ENCODE measurements around the gene ABHD17A. TPM values are rescaled to one million over a fixed set of nuclear protein-coding genes. Genes with fewer than 3 reads are reported as not detected.

The ABHD17A gene
- total RNA-seq, 1 experiment from 2014 or later = 47.7 TPM

GRCh38 chr19:1912760-1913505 lies 27.6 kb upstream of the ABHD17A start:
- Mint-ChIP-seq H3K27me3 (ENCODE audit: insufficient read depth, unreplicated experiment) (no peaks in the 10 kb centered on the region), H3K4me3 (ENCODE audit: unreplicated experiment) (no peak overlapping the region), H3K36me3 (ENCODE audit: insufficient read depth, unreplicated experiment) (peaks cover 38% of the 10 kb centered on the region), H3K9me3 (ENCODE audit: unreplicated experiment) (no peaks in the 10 kb centered on the region), H3K4me1 (ENCODE audit: low read depth, unreplicated experiment) (no peaks in the 10 kb centered on the region), H3K27ac (ENCODE audit: unreplicated experiment) (peak overlapping the region; percentile 57)
- H3K4me1 ChIP-seq = peaks cover 4% of the 10 kb centered on the region; the same call in 1 of the 2 replicates
- no peaks in the 10 kb centered on the region for H3K27me3 ChIP-seq (replicated peaks; ENCODE audit: control insufficient read depth, insufficient read depth, low read length)
- CTCF ChIA-PET = no interaction called here
- H3K36me3 ChIP-seq (ENCODE audit: control insufficient read depth, insufficient read depth, low read length) = peaks cover 4% of the 10 kb centered on the region; the same call in 1 of the 2 replicates
- DNase-seq = no peak
- H3K4me3 ChIP-seq (ENCODE audit: low read depth, low read length) = no peak overlapping the region
- intact Hi-C loops (cut with micrococcal nuclease; ENCODE audit: unreplicated experiment) = no loop called here
- no peaks in the 10 kb centered on the region for H3K9me3 ChIP-seq
- no TSS peak for BruUV-seq (replicated peaks)
- POLR2A ChIA-PET = interaction anchor here (0.6 kb wide), 1 partner anchor 50 kb away, joined by 3 read pairs; no protein-coding TSS in a partner anchor
- no peak for TF ChIP-seq CTCF (IDR thresholded peaks at IDR 0.05; ENCODE audit: insufficient read depth in 1 of 2, low read depth in 1 of 2, low read length in 1 of 2, severe bottlenecking in 1 of 2, unreplicated experiment in 1 of 2)

GRCh38 chr19:1911995-1912394 lies 26.7 kb upstream of the ABHD17A start:
- Histone ChIP-seq H3K27me3 (replicated peaks; ENCODE audit: control insufficient read depth, insufficient read depth, low read length) (no peaks in the 10 kb centered on the region), H3K36me3 (ENCODE audit: control insufficient read depth, insufficient read depth, low read length) (peaks cover 4% of the 10 kb centered on the region; the same call in 1 of the 2 replicates), H3K4me1 (peaks cover 13% of the 10 kb centered on the region), H3K4me3 (ENCODE audit: low read depth, low read length) (no peak overlapping the region), H3K9me3 (no peaks in the 10 kb centered on the region)
- Mint-ChIP-seq H3K9me3 (ENCODE audit: unreplicated experiment) (no peaks in the 10 kb centered on the region), H3K27me3 (ENCODE audit: insufficient read depth, unreplicated experiment) (no peaks in the 10 kb centered on the region), H3K27ac (ENCODE audit: unreplicated experiment) (no peak overlapping the region), H3K4me3 (ENCODE audit: unreplicated experiment) (no peak overlapping the region), H3K4me1 (ENCODE audit: low read depth, unreplicated experiment) (no peaks in the 10 kb centered on the region), H3K36me3 (ENCODE audit: insufficient read depth, unreplicated experiment) (peaks cover 40% of the 10 kb centered on the region)
- no peak for DNase-seq
- no TSS peak for BruUV-seq (replicated peaks)
- no peak for TF ChIP-seq CTCF (IDR thresholded peaks at IDR 0.05; ENCODE audit: insufficient read depth in 1 of 2, low read depth in 1 of 2, low read length in 1 of 2, severe bottlenecking in 1 of 2, unreplicated experiment in 1 of 2)
- intact Hi-C loops (cut with micrococcal nuclease; ENCODE audit: unreplicated experiment) = no loop called here
- ChIA-PET POLR2A (no interaction called here), CTCF (no interaction called here)

- BruUV-seq (replicated peaks) = no TSS peak
- Histone ChIP-seq H3K27me3 (replicated peaks; ENCODE audit: control insufficient read depth, insufficient read depth, low read length) (no peaks in the 10 kb centered on the region), H3K9me3 (no peaks in the 10 kb centered on the region), H3K4me1 (peaks cover 16% of the 10 kb centered on the region), H3K36me3 (ENCODE audit: control insufficient read depth, insufficient read depth, low read length) (0 out of 2 replicates have a peak, but pooled peaks cover 3% of the 10 kb centered on the region), H3K4me3 (ENCODE audit: low read depth, low read length) (no peak overlapping the region)
- no peak overlapping the region for H3K27ac Mint-ChIP-seq (ENCODE audit: unreplicated experiment)
- H3K4me3 Mint-ChIP-seq (ENCODE audit: unreplicated experiment) = no peak overlapping the region
- DNase-seq = no peak
- TF ChIP-seq CTCF (IDR thresholded peaks at IDR 0.05; ENCODE audit: insufficient read depth in 1 of 2, low read depth in 1 of 2, low read length in 1 of 2, severe bottlenecking in 1 of 2, unreplicated experiment in 1 of 2) = no peak
- H3K9me3 Mint-ChIP-seq (ENCODE audit: unreplicated experiment) = no peaks in the 10 kb centered on the region
- CTCF ChIA-PET = interaction anchor here (0.6 kb wide), 1 partner anchor 8 kb away, joined by 4 read pairs; no protein-coding TSS in a partner anchor
- intact Hi-C loops (cut with micrococcal nuclease; ENCODE audit: unreplicated experiment) = no loop called here
- H3K36me3 Mint-ChIP-seq (ENCODE audit: insufficient read depth, unreplicated experiment) = peaks cover 43% of the 10 kb centered on the region
- POLR2A ChIA-PET = no interaction called here
- H3K27me3 Mint-ChIP-seq (ENCODE audit: insufficient read depth, unreplicated experiment) = no peaks in the 10 kb centered on the region
- no peaks in the 10 kb centered on the region for H3K4me1 Mint-ChIP-seq (ENCODE audit: low read depth, unreplicated experiment)
Measured at GRCh38 chr19:1911098-1911497, 25.8 kb upstream of the ABHD17A start.

All from Caco-2 (cell line).